NOMO-1 treated with DMSO at 0.1 percent for 48 hours (cell line): ENCODE results near the gene KLK15.

Source experiments
- DNase-seq: peaks from one replicate; lab custom pipeline; 2025; ENCODE audit not compliant: unreplicated experiment; lab: John Stamatoyannopoulos, UW

The KLK15 gene

GRCh38 chr19:50833117-50833801 lies at the start of gene KLK15:
Gene KLK15, minus strand, starts transcription at chr19:50833574. Its CDS starts 2,082 bp downstream, at chr19:50831492.
- DNase-seq = no peak

DNA sequence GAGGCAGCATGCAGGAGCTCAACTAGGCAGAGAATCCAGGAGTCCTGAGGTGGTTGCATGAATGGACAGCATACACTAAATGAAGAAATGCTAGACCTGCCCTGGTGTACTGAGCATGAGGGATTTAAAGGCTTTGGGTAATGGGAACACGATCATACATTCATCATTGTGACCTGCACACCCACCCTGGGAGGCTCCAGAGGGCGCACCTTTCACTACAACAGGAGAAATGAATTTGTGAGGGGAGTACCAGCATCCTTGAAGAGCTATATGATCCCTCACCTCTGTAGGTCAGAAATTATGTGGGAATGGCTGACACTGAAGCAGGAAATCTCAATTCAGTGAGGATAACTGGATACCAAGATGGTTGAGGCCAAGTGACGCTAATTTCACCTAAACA lies 48.8 kb upstream of the KLK15 start:
- no peak for DNase-seq

GRCh38 chr19:50880241-50880640 lies 46.9 kb upstream of the KLK15 start:
- no peak for DNase-seq

DNA sequence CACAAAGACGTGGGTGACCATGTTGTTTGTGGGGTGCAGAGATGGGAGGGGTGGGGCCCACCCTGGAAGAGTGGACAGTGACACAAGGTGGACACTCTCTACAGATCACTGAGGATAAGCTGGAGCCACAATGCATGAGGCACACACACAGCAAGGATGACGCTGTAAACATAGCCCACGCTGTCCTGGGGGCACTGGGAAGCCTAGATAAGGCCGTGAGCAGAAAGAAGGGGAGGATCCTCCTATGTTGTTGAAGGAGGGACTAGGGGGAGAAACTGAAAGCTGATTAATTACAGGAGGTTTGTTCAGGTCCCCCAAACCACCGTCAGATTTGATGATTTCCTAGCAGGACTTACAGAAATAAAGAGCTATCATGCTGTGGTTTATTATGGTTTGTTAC lies 45.5 kb upstream of the KLK15 start:
- DNase-seq = no peak

DNA sequence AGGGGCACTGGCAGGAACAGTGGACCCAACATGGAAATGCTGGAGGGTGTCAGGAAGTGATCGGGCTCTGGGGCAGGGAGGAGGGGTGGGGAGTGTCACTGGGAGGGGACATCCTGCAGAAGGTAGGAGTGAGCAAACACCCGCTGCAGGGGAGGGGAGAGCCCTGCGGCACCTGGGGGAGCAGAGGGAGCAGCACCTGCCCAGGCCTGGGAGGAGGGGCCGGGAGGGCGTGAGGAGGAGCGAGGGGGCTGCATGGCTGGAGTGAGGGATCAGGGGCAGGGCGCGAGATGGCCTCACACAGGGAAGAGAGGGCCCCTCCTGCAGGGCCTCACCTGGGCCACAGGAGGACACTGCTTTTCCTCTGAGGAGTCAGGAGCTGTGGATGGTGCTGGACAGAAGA lies 44.0 kb upstream of the KLK15 start:
- no peak for DNase-seq

DNA sequence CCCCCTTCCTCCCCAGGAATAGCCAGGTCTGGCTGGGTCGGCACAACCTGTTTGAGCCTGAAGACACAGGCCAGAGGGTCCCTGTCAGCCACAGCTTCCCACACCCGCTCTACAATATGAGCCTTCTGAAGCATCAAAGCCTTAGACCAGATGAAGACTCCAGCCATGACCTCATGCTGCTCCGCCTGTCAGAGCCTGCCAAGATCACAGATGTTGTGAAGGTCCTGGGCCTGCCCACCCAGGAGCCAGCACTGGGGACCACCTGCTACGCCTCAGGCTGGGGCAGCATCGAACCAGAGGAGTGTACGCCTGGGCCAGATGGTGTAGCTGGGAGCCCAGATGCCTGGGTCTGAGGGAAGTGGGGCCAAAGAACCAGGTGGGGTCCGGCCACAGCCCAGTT lies 43.1 kb upstream of the KLK15 start:
- DNase-seq = no peak

DNA sequence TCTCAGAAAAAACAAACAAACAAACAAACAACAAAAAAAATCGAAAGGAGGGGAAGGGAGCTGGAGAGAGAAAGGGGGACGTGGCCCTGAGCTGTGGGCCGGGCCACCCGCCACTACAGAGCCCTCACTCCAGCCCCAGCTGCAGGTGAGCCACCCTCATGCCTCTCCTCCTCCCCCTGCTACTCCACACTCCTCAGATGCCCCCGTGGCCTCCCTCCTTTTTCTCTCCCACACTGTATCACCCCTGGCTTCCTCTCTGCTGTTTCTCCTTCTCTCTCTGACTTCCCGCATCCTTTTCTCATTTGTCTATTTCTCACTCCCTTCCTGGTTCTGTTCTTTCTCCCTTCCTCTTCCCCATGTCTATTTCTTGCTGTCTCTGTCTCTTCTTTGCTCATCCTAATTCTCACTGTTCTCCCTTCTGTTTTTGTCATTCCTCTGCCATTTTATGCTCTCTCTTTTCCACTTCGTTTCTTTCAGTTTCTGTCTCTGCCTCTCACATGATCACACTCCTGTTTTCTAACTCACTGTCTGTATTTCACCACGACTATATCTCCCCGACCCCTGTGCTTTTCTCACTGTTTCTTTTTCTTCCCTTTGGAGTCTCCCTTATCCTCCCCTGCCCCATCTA lies 42.5 kb upstream of the KLK15 start:
- DNase-seq = no peak

GRCh38 chr19:50874211-50874610 lies 40.8 kb upstream of the KLK15 start:
- DNase-seq = no peak

DNA sequence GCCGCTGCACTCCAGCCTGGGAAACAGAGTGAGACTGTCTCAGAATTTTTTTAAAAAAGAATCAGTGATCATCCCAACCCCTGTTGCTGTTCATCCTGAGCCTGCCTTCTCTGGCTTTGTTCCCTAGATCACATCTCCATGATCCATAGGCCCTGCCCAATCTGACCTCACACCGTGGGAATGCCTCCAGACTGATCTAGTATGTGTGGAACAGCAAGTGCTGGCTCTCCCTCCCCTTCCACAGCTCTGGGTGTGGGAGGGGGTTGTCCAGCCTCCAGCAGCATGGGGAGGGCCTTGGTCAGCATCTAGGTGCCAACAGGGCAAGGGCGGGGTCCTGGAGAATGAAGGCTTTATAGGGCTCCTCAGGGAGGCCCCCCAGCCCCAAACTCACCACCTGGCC lies 39.7 kb upstream of the KLK15 start, which contains the start of gene KLK2:
Gene KLK2 (plus strand): TSS at position 384 of the 400 bp plus-strand sequence. CDS start 35 bp downstream, outside the sequence.
- no peak for DNase-seq

DNA sequence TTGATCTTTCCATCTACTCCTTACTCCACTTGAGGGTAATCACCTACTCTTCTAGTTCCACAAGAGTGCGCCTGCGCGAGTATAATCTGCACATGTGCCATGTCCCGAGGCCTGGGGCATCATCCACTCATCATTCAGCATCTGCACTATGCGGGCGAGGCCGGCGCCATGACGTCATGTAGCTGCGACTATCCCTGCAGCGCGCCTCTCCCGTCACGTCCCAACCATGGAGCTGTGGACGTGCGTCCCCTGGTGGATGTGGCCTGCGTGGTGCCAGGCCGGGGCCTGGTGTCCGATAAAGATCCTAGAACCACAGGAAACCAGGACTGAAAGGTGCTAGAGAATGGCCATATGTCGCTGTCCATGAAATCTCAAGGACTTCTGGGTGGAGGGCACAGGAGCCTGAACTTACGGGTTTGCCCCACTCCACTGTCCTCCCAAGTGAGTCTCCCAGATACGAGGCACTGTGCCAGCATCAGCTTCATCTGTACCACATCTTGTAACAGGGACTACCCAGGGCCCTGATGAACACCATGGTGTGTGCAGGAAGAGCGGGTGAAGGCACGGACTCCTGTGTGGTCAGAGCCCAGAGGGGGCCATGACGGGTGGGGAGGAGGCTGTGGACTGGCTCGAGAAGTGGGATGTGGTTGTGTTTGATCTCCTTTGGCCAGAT lies 37.2 kb upstream of the KLK15 start:
- DNase-seq = no peak

GRCh38 chr19:50869479-50869878 lies 36.1 kb upstream of the KLK15 start:
- no peak for DNase-seq

DNA sequence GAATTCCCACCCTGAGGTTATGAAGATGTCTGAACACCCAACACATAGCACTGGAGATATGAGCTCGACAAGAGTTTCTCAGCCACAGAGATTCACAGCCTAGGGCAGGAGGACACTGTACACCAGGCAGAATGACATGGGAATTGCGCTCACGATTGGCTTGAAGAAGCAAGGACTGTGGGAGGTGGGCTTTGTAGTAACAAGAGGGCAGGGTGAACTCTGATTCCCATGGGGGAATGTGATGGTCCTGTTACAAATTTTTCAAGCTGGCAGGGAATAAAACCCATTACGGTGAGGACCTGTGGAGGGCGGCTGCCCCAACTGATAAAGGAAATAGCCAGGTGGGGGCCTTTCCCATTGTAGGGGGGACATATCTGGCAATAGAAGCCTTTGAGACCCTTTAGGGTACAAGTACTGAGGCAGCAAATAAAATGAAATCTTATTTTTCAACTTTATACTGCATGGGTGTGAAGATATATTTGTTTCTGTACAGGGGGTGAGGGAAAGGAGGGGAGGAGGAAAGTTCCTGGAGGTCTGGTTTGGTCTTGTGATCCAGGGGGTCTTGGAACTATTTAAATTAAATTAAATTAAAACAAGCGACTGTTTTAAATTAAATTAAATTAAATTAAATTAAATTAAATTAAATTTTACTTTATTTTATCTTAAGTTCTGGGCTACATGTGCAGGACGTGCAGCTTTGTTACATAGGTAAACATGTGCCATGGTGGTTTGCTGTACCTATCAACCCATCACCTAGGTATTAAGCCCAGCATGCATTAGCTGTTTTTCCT lies 28.3 kb upstream of the KLK15 start:
- no peak for DNase-seq

- DNase-seq = no peak
Measured at GRCh38 chr19:50861010-50861409, 27.6 kb upstream of the KLK15 start.

- no peak for DNase-seq
Measured at GRCh38 chr19:50859849-50860248, 26.5 kb upstream of the KLK15 start.

DNA sequence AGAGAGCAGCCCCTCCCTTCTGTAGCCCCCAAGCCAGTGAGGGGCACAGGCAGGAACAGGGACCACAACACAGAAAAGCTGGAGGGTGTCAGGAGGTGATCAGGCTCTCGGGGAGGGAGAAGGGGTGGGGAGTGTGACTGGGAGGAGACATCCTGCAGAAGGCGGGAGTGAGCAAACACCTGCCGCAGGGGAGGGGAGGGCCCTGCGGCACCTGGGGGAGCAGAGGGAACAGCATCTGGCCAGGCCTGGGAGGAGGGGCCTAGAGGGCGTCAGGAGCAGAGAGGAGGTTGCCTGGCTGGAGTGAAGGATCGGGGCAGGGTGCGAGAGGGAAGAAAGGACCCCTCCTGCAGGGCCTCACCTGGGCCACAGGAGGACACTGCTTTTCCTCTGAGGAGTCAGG lies 25.5 kb upstream of the KLK15 start:
- no peak for DNase-seq

DNA sequence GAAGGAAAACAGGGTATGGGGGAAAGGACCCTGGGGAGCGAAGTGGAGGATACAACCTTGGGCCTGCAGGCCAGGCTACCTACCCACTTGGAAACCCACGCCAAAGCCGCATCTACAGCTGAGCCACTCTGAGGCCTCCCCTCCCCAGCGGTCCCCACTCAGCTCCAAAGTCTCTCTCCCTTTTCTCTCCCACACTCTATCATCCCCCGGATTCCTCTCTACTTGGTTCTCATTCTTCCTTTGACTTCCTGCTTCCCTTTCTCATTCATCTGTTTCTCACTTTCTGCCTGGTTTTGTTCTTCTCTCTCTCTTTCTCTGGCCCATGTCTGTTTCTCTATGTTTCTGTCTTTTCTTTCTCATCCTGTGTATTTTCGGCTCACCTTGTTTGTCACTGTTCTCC lies 24.0 kb upstream of the KLK15 start:
- no peak for DNase-seq

GRCh38 chr19:50854636-50855410 lies 21.4 kb upstream of the KLK15 start, which contains the start of gene KLK3:
Gene KLK3, plus strand, starts transcription at chr19:50854915. Its CDS starts 41 bp downstream, at chr19:50854956.
- DNase-seq = no peak

- DNase-seq = no peak
Measured at GRCh38 chr19:50851620-50852019, 18.2 kb upstream of the KLK15 start.

GRCh38 chr19:50850738-50851137 lies 17.4 kb upstream of the KLK15 start:
- DNase-seq = no peak

- DNase-seq = no peak
Measured at GRCh38 chr19:50844296-50844935, 11.0 kb upstream of the KLK15 start.
